ENCODE data around the gene RAPGEF2. TPM values are rescaled to one million over a fixed set of nuclear protein-coding genes. Genes with fewer than 3 reads are reported as not detected.

RAPGEF2 gene
- total and polyA plus RNA-seq, 2 experiments from 2014 or later: 8.4 to 79.3 TPM

- H4K20me1 ChIP-seq (ENCODE audit: insufficient read depth, poor library complexity, severe bottlenecking): no peaks in the 10 kb centered on the region
- H3K27ac ChIP-seq: peak overlapping the region; percentile 89
- no peaks in the 10 kb centered on the region for H3K36me3 ChIP-seq (replicated peaks; ENCODE audit: insufficient read depth, low read depth)
- no peaks in the 10 kb centered on the region for H3K9me3 ChIP-seq (ENCODE audit: low read depth)
- peak; percentile 20 for DNase-seq (ENCODE audit: low spot score)
- H3K4me1 ChIP-seq (ENCODE audit: insufficient read depth): peaks cover 29% of the 10 kb centered on the region
- 83% methylated on average over 13 of the region's 13 CpGs for WGBS (ENCODE audit: low lambda C conversion rate, missing lambda C conversion rate)
- H2AFZ ChIP-seq: no peak overlapping the region
- H3K9me2 ChIP-seq (replicated peaks; ENCODE audit: insufficient read depth): no peaks in the 10 kb centered on the region
- TF ChIP-seq EZH2 (IDR thresholded peaks at IDR 0.05; ENCODE audit: borderline replicate concordance) (no peak), CTCF (IDR thresholded peaks at IDR 0.05; ENCODE audit: poor library complexity) (no peak), EZH2phosphoT487 (IDR thresholded peaks at IDR 0.05; ENCODE audit: low read depth, severe bottlenecking, unreplicated experiment) (no peak)
- no peaks in the 10 kb centered on the region for H3K27me3 ChIP-seq
- H3K4me3 ChIP-seq: no peak overlapping the region
- peak overlapping the region; percentile 39 for H3K4me2 ChIP-seq
- H3K79me2 ChIP-seq: peaks cover 37% of the 10 kb centered on the region
Observed at GRCh38 chr4:159280442-159281172, 177.7 kb downstream of the RAPGEF2 start.

- H3K9me2 ChIP-seq (replicated peaks; ENCODE audit: insufficient read depth): no peaks in the 10 kb centered on the region
- no peaks in the 10 kb centered on the region for H3K27me3 ChIP-seq
- DNase-seq (ENCODE audit: low spot score): no peak
- no peaks in the 10 kb centered on the region for H4K20me1 ChIP-seq (ENCODE audit: insufficient read depth, poor library complexity, severe bottlenecking)
- peaks cover 29% of the 10 kb centered on the region for H3K4me1 ChIP-seq (ENCODE audit: insufficient read depth)
- no peaks in the 10 kb centered on the region for H3K9me3 ChIP-seq (ENCODE audit: low read depth)
- H3K4me3 ChIP-seq: no peak overlapping the region
- H3K79me2 ChIP-seq: peaks cover 26% of the 10 kb centered on the region
- peak overlapping the region; percentile 46 for H3K27ac ChIP-seq
- no peak overlapping the region for H2AFZ ChIP-seq
- H3K4me2 ChIP-seq: peak overlapping the region; percentile 48
- H3K36me3 ChIP-seq (replicated peaks; ENCODE audit: insufficient read depth, low read depth): no peaks in the 10 kb centered on the region
- WGBS (ENCODE audit: low lambda C conversion rate, missing lambda C conversion rate): 93% methylated on average over 2 of the region's 2 CpGs
- TF ChIP-seq EZH2phosphoT487 (IDR thresholded peaks at IDR 0.05; ENCODE audit: low read depth, severe bottlenecking, unreplicated experiment): no peak
- TF ChIP-seq CTCF (IDR thresholded peaks at IDR 0.05; ENCODE audit: poor library complexity): no peak
- TF ChIP-seq EZH2 (IDR thresholded peaks at IDR 0.05; ENCODE audit: borderline replicate concordance): no peak
Observed at GRCh38 chr4:159281771-159282170, 178.9 kb downstream of the RAPGEF2 start.

GRCh38 chr4:159282329-159282728 is 179.4 kb downstream of the RAPGEF2 start:
- H4K20me1 ChIP-seq (ENCODE audit: insufficient read depth, poor library complexity, severe bottlenecking): no peaks in the 10 kb centered on the region
- 78% methylated on average over 5 of the region's 5 CpGs for WGBS (ENCODE audit: low lambda C conversion rate, missing lambda C conversion rate)
- peak overlapping the region; percentile 48 for H3K4me2 ChIP-seq

More at GRCh38 chr4:159282329-159282728, 179.4 kb downstream of the RAPGEF2 start:
- Histone ChIP-seq H3K9me3 (ENCODE audit: low read depth) (no peaks in the 10 kb centered on the region), H3K27ac (peak overlapping the region; percentile 46), H3K79me2 (peaks cover 26% of the 10 kb centered on the region), H3K27me3 (no peaks in the 10 kb centered on the region), H3K36me3 (replicated peaks; ENCODE audit: insufficient read depth, low read depth) (no peaks in the 10 kb centered on the region), H3K4me3 (no peak overlapping the region), H3K9me2 (replicated peaks; ENCODE audit: insufficient read depth) (no peaks in the 10 kb centered on the region), H3K4me1 (ENCODE audit: insufficient read depth) (peaks cover 29% of the 10 kb centered on the region), H2AFZ (no peak overlapping the region)
- DNase-seq (ENCODE audit: low spot score): no peak
- TF ChIP-seq CTCF (IDR thresholded peaks at IDR 0.05; ENCODE audit: poor library complexity): no peak
- TF ChIP-seq EZH2 (IDR thresholded peaks at IDR 0.05; ENCODE audit: borderline replicate concordance): no peak
- TF ChIP-seq EZH2phosphoT487 (IDR thresholded peaks at IDR 0.05; ENCODE audit: low read depth, severe bottlenecking, unreplicated experiment): no peak

Data from hepatocyte (in vitro differentiated cells).